IMR-90 (cell line): ENCODE measurements around the gene UPK2. TPM values are rescaled to one million over a fixed set of nuclear protein-coding genes. Genes with fewer than 3 reads are reported as not detected.

Experiments
- ATAC-seq: fragments of 200-7000 bp; cut with Tn5 transposase; 2 replicates; pipeline ENCODE4 v1.9.1; 2020; ENCODE audit warnings: low read depth, mild to moderate bottlenecking, moderate library complexity
- BruUV-seq: library from RNA; stranded (reverse); fragments of 400-500 nt; replicated peaks from 2 replicates; lab custom pipeline; 2021; lab: Mats Ljungman, UMichigan
- CTCF ChIA-PET: fragments of 300-600 bp; formaldehyde crosslinking; extraction: SDS; loops from one replicate; lab custom pipeline; 2021; ENCODE audit warnings: antibody characterized with exemption; lab: Yijun Ruan, JAX
- POLR2A ChIA-PET: fragments of 300-600 bp; sonication (Branson Sonifier 250); formaldehyde crosslinking; loops from one replicate; lab custom pipeline; 2022; ENCODE audit warnings: antibody characterized with exemption; ENCODE audit not compliant: unreplicated experiment; lab: Charles Lee
- DNase-seq: peaks from one replicate; pipeline ENCODE4 v3.0.0; 2013
- H2AFZ ChIP-seq: replicated peaks from 2 replicates; pipeline ENCODE3; 2013; ENCODE audit warnings: low read length, mild to moderate bottlenecking; ENCODE audit not compliant: poor library complexity
- H2AK5ac ChIP-seq: 2 replicates; pipeline ENCODE4 v1.6.1; 2013; ENCODE audit warnings: low read depth, low read length, inconsistent platforms
- H2AK9ac ChIP-seq: replicated peaks from 2 replicates; pipeline ENCODE3; 2013; ENCODE audit warnings: mild to moderate bottlenecking, low read depth, low read length, moderate library complexity; ENCODE audit not compliant: poor library complexity
- H2BK120ac ChIP-seq: 2 replicates; pipeline ENCODE4 v1.6.1; 2013; ENCODE audit warnings: low read depth, low read length, inconsistent platforms
- H2BK15ac ChIP-seq: 3 replicates; pipeline ENCODE4 v1.6.1; 2013; ENCODE audit warnings: low read depth, low read length, inconsistent platforms
- H2BK20ac ChIP-seq: 2 replicates; pipeline ENCODE4 v1.6.1; 2013; ENCODE audit warnings: low read depth, mild to moderate bottlenecking, inconsistent platforms, low read length, moderate library complexity
- H2BK5ac ChIP-seq: 2 replicates; pipeline ENCODE4 v1.6.1; 2013; ENCODE audit warnings: mild to moderate bottlenecking, low read depth, low read length, inconsistent platforms; ENCODE audit not compliant: poor library complexity, severe bottlenecking
- H3K14ac ChIP-seq: replicated peaks from 2 replicates; pipeline ENCODE4 v1.6.1; 2013; ENCODE audit warnings: low read depth, low read length, inconsistent platforms
- H3K18ac ChIP-seq: 2 replicates; pipeline ENCODE4 v1.6.1; 2013; ENCODE audit warnings: low read depth, low read length, control low read depth
- H3K23ac ChIP-seq: 2 replicates; pipeline ENCODE4 v1.6.1; 2013; ENCODE audit warnings: low read depth, low read length, inconsistent platforms
- H3K27ac ChIP-seq: 2 replicates; pipeline ENCODE4 v1.5.1; 2013; ENCODE audit warnings: mild to moderate bottlenecking, control low read depth, low read length; ENCODE audit not compliant: insufficient read depth
- H3K27me3 ChIP-seq: 2 replicates; pipeline ENCODE4 v1.6.1; 2013; ENCODE audit warnings: low read length; ENCODE audit not compliant: control insufficient read depth, insufficient read depth
- H3K36me3 ChIP-seq: 2 replicates; pipeline ENCODE4 v1.6.1; 2013; ENCODE audit warnings: low read length, mixed read lengths; ENCODE audit not compliant: control insufficient read depth, insufficient read depth
- H3K4ac ChIP-seq: 2 replicates; pipeline ENCODE4 v1.6.1; 2013; ENCODE audit warnings: low read depth, low read length, inconsistent platforms
- H3K4me1 ChIP-seq: 2 replicates; pipeline ENCODE4 v1.6.1; 2013; ENCODE audit warnings: low read length, mixed read lengths; ENCODE audit not compliant: control insufficient read depth, insufficient read depth
- H3K4me2 ChIP-seq: 2 replicates; pipeline ENCODE4 v1.6.1; 2013; ENCODE audit warnings: low read depth, mild to moderate bottlenecking, control low read depth, low read length, moderate library complexity
- H3K4me3 ChIP-seq: 2 replicates; pipeline ENCODE4 v1.5.1; 2013; ENCODE audit warnings: low read depth, mild to moderate bottlenecking, control low read depth, low read length, moderate library complexity; ENCODE audit not compliant: insufficient read depth
- H3K56ac ChIP-seq: 2 replicates; pipeline ENCODE4 v1.6.1; 2013; ENCODE audit warnings: low read length, inconsistent platforms; ENCODE audit not compliant: insufficient read depth; ENCODE audit errors: extremely low read depth
- H3K79me1 ChIP-seq, 2 experiments: 2 replicates each; pipeline ENCODE4 v1.6.1; 2013; ENCODE audit warnings: low read length in 2 of 2, inconsistent platforms in 1 of 2, low read depth in 1 of 2
- H3K9ac ChIP-seq: 2 replicates; pipeline ENCODE4 v1.6.1; 2013; ENCODE audit warnings: low read depth, low read length, control low read depth
- H3K9me1 ChIP-seq: 2 replicates; pipeline ENCODE4 v1.6.1; 2013; ENCODE audit warnings: low read length, inconsistent platforms; ENCODE audit not compliant: insufficient read depth
- H3K9me3 ChIP-seq: 2 replicates; pipeline ENCODE4 v1.6.1; 2013; ENCODE audit warnings: low read length; ENCODE audit not compliant: control insufficient read depth, insufficient read depth
- H4K20me1 ChIP-seq: 2 replicates; pipeline ENCODE4 v1.6.1; 2013; ENCODE audit warnings: low read length, inconsistent platforms; ENCODE audit not compliant: insufficient read depth
- H4K5ac ChIP-seq: 2 replicates; pipeline ENCODE4 v1.6.1; 2013; ENCODE audit warnings: mild to moderate bottlenecking, low read depth, low read length, control low read depth
- H4K8ac ChIP-seq, 2 experiments: 2 replicates each; pipeline ENCODE4 v1.6.1; 2013; ENCODE audit warnings: low read depth in 2 of 2, low read length in 2 of 2, control low read depth in 1 of 2, inconsistent platforms in 1 of 2
- H4K91ac ChIP-seq: 2 replicates; pipeline ENCODE4 v1.6.1; 2013; ENCODE audit warnings: low read depth, low read length, inconsistent platforms; ENCODE audit not compliant: insufficient read depth
- ELK1 ChIP-seq: fragments of 150-350 bp; IDR thresholded peaks from 2 replicates; pipeline ENCODE4 v1.6.1; 2016; ENCODE audit warnings: low read depth, mild to moderate bottlenecking, low read length, moderate library complexity, borderline replicate concordance
- WGBS, 2 experiments: methylation state at CpG; one replicate each; pipeline versions ENCODE4 v1.1.5 to v1.1.7; 2013; ENCODE audit warnings: missing lambda C conversion rate in 2 of 2; ENCODE audit not compliant: insufficient read length in 1 of 2; ENCODE audit errors: extremely low coverage in 2 of 2; 5-methylcytosine and 5-hydroxymethylcytosine counted together
- dilution Hi-C: fragments of 300-500 bp; cut with HindIII; formaldehyde crosslinking; loops from one replicate; pipeline ENCODE4 v1.14.3; 2018; ENCODE audit warnings: low sequenced_read_pairs; ENCODE audit not compliant: unreplicated experiment
- in situ Hi-C: fragments of 300-500 bp; cut with MboI; formaldehyde crosslinking; loops from 3 replicates; pipeline ENCODE4 v1.14.3; 2019; ENCODE audit warnings: low sequenced_read_pairs, inconsistent platforms, mixed read lengths
- intact Hi-C: fragments of 100-400 bp; cut with micrococcal nuclease; formaldehyde crosslinking; loops from 2 replicates; pipeline ENCODE4 v1.10.0; 2022
- polyA plus RNA-seq, 3 experiments: library from polyadenylated mRNA; depleted of rRNA; stranded (reverse); fragments of >200 nt; gene quantifications; 2 replicates each; pipeline ENCODE4 v1.2.3, GENCODE V29; 2012; ENCODE audit warnings: low replicate concordance in 1 of 3
- total RNA-seq: library from RNA; depleted of rRNA; stranded (reverse); fragments of >200 nt; gene quantifications from 2 replicates; pipeline ENCODE4 v1.2.3, GENCODE V29; 2012

UPK2 gene
- total and polyA plus RNA-seq, 2 of the 4 experiments (the other 2 are of a cell fraction): 0.26 TPM; not detected in 1

GRCh38 chr11:118915941-118916841, 39.9 kb upstream of the UPK2 start:
- no peaks in the 10 kb centered on the region for H3K27me3 ChIP-seq
- intact Hi-C loops (no loop called here), dilution Hi-C loops (no loop called here), in situ Hi-C loops (no loop called here)
- H3K4me1 ChIP-seq: peaks cover 73% of the 10 kb centered on the region
- ChIA-PET CTCF (no interaction called here), POLR2A (no interaction called here)
- no peaks in the 10 kb centered on the region for H3K36me3 ChIP-seq
- peaks cover 14 to 79% of the 10 kb centered on the region in 2 experiments; a peak in 3 of 4 replicates for H3K79me1 ChIP-seq
- H3K18ac ChIP-seq: peak overlapping the region; percentile 38
- H3K9ac ChIP-seq: peak overlapping the region; percentile 58
- H4K5ac ChIP-seq: peak overlapping the region; percentile 73
- no TSS peak for BruUV-seq
- H4K20me1 ChIP-seq: peaks cover 49% of the 10 kb centered on the region
- H3K27ac ChIP-seq: peak overlapping the region; percentile 91
- peak overlapping the region; percentile 82 for H3K14ac ChIP-seq
- H2BK15ac ChIP-seq: no peak overlapping the region
- peak overlapping the region; percentile 57 to 78; a peak in 3 of 4 replicates for H4K8ac ChIP-seq
- peak overlapping the region; percentile 82 for H2AK9ac ChIP-seq
- H3K9me1 ChIP-seq: peaks cover 10% of the 10 kb centered on the region; the same call in 1 of the 2 replicates
- peak overlapping the region; percentile 96 for H2BK5ac ChIP-seq
- H2AFZ ChIP-seq: no peak overlapping the region
- H3K4me3 ChIP-seq: no peak overlapping the region
- peak overlapping the region; percentile 94 for H3K4ac ChIP-seq
- DNase-seq (no peak), ATAC-seq (no peak)
- peak overlapping the region; percentile 17; the same call in 1 of the 2 replicates for H2BK20ac ChIP-seq
- H3K4me2 ChIP-seq: peak overlapping the region; percentile 57
- H2BK120ac ChIP-seq: peak overlapping the region; percentile 65
- H3K23ac ChIP-seq: peak overlapping the region; percentile 64
- no peak for TF ChIP-seq ELK1
- no peaks in the 10 kb centered on the region for H3K9me3 ChIP-seq
- 86% methylated on average over 6 of the region's 10 CpGs; no CpG with 5 or more reads in 1 of the 2 experiments for WGBS, 2 experiments
- H4K91ac ChIP-seq: peak overlapping the region; percentile 42
- H2AK5ac ChIP-seq: peak overlapping the region; percentile 74
- H3K56ac ChIP-seq: peak overlapping the region; percentile 35; the same call in 1 of the 2 replicates
